GM21360 (cell line): ENCODE results near the gene POU6F2.

Source experiments
- ATAC-seq: cut with Tn5 transposase; IDR thresholded peaks from one replicate; pipeline ENCODE4 v1.9.1; 2021; ENCODE audit warnings: mild to moderate bottlenecking, moderate library complexity; ENCODE audit not compliant: unreplicated experiment

POU6F2 gene

DNA sequence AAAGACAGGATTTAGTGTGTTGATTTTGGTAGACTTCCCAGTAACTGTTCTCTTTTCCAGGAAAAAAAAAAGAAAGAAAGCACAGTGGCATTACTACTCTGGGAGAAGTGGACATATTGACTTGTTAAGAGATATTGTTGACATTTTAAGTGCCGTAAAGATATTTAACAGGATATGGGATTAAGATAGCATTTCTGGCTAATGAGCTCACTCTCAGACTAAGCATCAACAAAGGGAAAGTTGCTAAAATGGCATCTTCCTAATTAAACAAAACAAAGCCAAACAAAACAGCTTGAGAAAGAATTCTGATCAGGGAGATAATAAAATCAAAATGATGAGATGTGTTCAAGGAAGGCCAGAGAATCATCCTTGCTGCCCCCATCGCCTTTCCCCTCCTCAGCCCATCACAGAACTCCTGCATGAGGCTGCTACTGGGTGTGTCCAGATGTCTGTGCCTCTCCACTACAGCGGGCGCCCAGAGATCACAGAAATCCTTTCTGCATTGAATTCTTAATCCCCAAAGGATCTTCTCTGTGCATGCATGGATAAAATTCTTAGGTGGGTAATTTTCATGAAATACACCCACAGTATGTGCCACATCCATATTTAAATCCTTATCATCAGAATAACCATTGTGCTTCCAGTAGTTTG, 270.5 kb downstream of the POU6F2 start:
- ATAC-seq: no peak

GRCh38 chr7:39248692-39249090, 271.0 kb downstream of the POU6F2 start:
- ATAC-seq: no peak

DNA sequence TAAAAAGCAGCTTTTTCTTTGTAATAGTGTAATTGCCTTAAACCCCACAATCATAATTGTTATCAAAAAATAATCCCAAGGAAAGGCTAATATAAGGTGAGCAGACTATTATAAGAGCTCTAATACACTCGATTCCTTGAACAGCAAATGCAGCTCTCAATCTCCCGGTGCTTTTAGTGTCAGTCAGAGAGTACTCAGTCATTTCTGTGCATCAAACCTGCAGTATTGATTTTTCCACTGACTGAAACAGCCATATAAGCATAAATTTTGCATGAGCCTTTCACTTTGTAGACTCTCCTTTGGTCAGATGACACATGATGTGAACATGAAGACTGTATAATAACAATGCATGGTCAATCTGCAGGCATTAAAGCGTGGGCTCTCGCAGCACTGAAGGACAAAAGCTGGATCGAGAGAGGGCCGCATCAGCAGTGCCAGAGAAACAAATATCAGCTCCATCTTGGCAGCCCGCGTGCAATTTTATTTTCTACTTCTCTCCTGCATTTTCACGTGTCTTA, 272.0 kb downstream of the POU6F2 start:
- no peak for ATAC-seq

DNA sequence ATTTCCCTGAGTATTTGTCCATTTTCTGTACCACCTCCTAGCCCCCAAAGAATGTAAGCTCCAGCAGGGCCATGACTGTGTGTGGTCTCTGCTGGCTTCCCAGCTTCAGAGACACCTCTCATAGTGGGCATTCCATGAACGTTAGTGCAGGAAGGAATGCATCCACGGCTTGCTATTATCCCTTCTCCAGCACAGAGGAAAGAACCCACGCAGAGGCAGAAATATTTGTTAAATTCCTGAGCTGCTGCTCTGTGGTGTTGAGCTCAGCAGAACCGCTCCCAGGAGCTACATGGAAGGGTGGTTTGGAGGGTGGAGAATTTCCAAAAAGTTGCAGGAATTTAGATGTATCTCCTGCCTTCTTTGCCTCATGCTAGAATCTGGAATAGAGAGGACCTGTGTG, 275.2 kb downstream of the POU6F2 start:
- no peak for ATAC-seq

DNA sequence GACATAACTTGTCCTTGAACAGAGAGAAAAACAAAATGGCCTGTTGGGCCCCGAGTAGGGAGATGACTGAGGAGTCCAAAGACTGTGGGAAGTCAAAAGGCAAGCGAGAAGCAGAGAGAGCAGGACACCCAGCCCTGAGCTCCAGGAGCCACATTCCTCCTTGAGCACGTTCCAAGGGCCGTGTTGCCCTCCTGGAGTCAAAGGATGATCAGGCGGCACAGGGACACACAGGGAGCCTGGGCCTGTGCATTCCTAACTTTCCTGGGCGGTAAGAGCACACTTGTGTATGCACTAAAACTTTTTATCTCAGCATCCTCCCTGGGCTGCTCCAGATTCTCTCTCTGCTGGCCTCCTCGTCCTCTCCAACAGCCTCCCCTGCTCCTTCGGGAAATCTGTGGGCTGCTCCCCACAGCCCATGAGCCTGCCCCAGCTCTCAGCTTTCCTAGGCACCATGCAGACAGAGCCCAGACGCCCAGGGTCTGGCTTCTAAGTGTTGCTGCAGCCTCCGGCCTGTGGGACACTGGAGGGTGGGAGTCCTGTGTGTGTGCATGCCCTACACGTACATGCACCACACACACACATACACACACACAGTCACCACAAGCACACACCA, 281.8 kb downstream of the POU6F2 start:
- ATAC-seq: no peak

GRCh38 chr7:39260279-39260844, 282.7 kb downstream of the POU6F2 start:
- no peak for ATAC-seq

GRCh38 chr7:39261771-39262170, 284.1 kb downstream of the POU6F2 start:
- no peak for ATAC-seq

GRCh38 chr7:39265641-39266591, 288.2 kb downstream of the POU6F2 start:
- ATAC-seq: no peak

DNA sequence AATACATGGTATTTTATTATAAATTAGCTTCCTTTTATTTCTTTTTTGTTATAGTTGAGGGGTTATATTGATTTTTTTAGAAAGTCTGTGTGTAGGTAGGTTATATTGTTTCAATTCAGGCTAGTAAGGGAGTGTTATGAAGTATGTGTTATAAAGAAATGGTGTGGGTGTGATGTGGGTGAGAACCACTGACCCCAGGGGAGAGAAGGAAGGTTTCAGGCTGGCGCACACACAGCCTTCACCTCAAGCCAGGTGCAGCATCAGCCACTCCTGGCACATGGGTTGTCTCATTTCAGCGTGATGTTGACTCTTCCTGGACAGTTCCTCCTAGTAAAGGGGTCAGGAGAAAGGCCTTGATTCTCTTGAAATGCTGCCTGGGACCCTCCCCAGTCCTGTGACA, 291.3 kb downstream of the POU6F2 start:
- ATAC-seq: no peak

GRCh38 chr7:39270018-39270417, 292.3 kb downstream of the POU6F2 start:
- no peak for ATAC-seq

- no peak for ATAC-seq
Measured at GRCh38 chr7:39271402-39271801, 293.7 kb downstream of the POU6F2 start.

DNA sequence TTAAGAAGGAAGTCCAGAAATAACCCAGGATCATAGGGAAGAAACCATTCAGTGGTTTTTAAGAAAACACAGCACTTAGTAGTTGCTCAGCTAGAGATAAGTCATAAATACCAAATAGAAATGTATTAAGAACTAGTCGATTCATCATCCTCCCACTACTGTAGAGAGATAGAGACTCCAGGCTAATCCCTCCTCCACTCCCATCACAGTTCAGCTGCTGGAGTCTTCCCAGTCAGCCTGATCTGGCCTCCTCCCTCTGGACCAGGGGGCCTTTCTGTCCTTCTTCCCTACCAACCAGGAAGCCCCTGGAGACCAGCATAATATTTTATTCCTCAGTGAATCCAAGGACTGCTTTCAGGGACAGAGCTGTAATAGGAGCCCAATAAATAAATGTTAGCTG, 294.4 kb downstream of the POU6F2 start:
- ATAC-seq: no peak

GRCh38 chr7:39272691-39273090, 295.0 kb downstream of the POU6F2 start:
- no peak for ATAC-seq

DNA sequence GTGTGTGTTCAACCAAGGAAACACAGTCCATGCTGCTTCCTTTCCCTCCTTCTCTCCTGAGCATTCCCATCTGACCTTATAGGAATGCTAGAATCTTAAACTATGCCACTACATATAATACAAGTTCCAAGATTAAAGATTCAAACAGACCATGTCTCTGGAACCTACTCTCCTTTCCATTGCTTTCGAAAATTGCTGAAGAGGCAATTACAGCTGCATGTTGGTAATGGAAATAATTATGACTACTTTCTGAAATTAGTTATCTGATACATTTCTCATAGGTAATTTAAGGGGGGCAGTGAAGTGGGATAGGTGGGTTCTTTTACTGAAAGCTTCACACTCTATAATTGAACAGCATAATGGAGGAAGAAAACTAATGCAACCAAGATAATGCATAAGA, 302.6 kb downstream of the POU6F2 start:
- no peak for ATAC-seq

DNA sequence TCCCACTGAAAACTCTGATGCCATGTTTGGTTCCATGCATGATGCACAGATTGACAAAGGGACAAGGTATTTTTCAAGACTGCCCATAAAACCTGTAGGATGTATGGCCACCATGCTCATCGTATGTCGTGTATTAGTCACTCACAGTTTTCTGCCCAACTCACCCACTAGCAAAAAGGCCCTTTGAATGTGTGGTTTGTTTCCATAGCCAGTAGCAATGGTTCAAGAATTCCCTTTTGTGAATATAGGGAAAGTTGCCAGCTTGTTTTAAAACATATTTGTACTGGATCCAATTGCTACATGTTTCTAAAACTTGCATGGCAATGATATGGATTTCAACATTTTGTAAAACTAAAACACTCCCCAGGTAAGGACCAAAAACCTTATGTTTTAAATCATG, 307.5 kb downstream of the POU6F2 start:
- ATAC-seq: no peak

GRCh38 chr7:39288303-39288702, 310.6 kb downstream of the POU6F2 start:
- no peak for ATAC-seq

DNA sequence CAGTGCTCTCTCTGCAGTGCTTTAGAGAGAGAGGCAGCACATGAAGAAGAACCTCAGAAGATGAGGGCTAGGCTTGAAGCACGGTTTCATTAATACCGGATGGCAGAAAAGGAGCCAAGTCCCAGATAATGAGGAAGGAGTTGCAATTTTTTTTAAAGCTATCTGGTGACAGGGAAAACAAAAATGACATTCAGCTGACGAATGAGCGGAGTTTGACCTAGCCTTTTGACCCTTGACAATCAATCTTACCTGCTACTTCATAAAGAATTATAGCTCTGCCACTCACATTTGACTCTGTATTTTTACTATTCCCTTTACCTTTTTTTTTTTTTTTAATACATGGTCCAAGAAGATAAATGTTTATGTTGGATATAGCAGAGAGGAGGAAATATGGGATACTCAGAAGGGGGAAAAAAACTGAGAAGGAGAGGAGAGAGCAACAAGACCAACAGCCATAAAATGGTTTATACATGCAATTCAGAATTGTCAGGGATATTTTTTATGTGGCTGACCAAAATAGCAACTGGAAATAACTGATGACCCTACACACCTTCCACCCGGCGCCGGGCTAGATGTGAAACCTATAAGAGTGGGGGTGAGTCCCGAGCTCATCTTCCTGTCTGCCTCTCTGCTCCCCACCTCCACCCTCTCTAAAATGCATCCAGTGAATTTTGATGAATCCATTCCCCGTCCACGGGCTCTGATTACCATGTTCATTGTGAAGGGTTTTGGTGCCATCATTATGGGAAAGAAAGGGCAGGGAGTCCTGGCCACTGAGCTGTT, 314.1 kb downstream of the POU6F2 start:
- no peak for ATAC-seq

DNA sequence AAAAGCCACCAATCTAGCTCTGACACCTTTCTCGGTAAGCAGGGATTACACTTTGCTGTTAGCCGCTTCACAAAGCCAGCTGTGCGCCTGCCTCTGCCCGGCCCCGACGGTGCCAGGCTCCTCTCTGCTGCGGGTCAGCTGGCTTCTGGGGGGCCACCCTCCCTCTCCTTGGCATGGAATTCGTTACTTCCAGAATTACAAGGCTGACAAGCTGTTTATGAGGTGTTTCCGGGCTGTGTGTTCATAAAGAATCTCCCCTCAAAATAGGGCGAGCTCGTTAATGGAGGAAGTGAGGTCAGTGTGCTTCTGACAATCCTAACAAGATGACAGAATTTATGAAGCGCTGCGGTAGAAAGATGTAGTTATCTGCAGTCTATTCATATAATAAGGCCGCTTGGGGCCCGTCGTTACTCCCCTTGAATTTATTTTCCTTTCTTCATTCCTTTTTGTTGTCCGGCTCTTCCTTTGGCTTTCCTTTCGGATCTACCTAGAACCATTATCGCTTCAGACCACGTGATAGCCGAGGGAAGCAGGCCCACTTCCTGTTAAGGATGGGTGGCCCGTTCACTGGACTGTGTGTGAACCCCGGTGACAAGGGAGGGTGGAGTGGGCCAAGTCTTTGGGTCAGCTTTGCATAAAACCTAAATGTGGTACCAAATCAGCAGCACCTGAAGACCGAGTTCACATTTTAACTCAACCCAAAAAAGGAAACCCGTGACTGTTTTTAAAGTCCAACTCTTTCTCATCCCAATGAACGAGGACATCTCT, 315.5 kb downstream of the POU6F2 start:
- no peak for ATAC-seq

DNA sequence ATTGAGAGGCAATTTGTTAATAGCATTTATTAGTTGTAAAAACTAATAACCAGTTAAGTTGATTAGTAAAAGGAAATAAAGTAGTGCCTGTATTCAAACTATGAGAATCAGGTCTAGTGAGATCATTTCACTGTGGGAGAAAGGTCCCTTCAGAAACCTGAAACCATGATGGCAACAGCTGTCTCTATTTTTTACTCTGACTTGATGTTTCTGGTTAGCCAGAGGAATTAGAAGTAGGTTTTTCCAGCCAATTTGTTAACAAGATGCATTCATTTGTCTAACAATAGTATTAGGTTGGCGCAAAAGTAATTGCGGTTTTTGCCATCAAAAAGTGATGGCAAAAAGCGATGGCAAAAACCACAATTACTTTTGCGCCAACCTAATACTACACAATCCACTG, 316.3 kb downstream of the POU6F2 start:
- ATAC-seq: no peak

DNA sequence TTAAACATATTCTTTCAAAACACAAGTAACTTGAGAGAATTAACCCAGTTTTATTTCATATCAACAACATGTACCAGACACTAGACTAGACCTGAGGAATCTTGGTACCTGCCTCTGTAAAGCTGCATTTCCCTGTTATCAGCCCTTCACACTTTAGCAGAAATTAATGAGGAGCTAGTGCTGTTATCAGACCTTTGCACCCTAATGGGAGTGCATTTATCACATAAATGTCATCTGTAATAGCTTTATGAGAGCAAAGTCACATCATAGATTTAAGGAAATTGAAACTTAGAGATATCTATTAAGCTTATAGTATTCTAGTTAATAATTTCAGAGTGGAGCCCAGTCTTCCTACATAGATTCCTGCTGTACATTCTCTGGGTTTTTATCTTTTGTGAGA, 318.1 kb downstream of the POU6F2 start:
- no peak for ATAC-seq
